A549 (cell line): ENCODE data around the gene STEAP1B. TPM values are rescaled to one million over a fixed set of nuclear protein-coding genes. Genes with fewer than 3 reads are reported as not detected.

Experiments used
- ATAC-seq, 2 experiments: fragments of 200-7000 bp in 1 of 2; fragments of >200 bp in 1 of 2; cut with Nextera tagmentation in 1 of 2; cut with Tn5 transposase in 1 of 2; 3 replicates each; pipeline versions ENCODE4 v1.8.0 to v1.9.1; 2018 to 2020; ENCODE audit warnings: mild to moderate bottlenecking in 1 of 2, moderate library complexity in 1 of 2
- CTCF ChIA-PET: fragments of 300-600 bp; sonication (Branson Sonifier 250); formaldehyde crosslinking; extraction: SDS; loops from one replicate; lab custom pipeline; 2021; ENCODE audit warnings: antibody characterized with exemption, inconsistent platforms; lab: Yijun Ruan, JAX
- POLR2A ChIA-PET: fragments of 350-600 bp; formaldehyde crosslinking; extraction: SDS; loops from one replicate; lab custom pipeline; 2021; ENCODE audit warnings: antibody characterized with exemption, inconsistent platforms; lab: Yijun Ruan, JAX
- DNase-seq, 2 experiments: peaks; one replicate each; pipeline versions ENCODE4 v3.0.0 to v3.0.0-alpha.2; 2011 to 2016; ENCODE audit warnings: low read depth in 1 of 2, low spot score in 1 of 2
- FAIRE-seq: peaks from 2 replicates; lab custom pipeline; 2011; peaks lifted over from hg19 to GRCh38; lab: Jason Lieb, UNC
- H3K27ac ChIP-seq, 2 experiments: fragments of >200 bp; sonication (Bioruptor Twin); formaldehyde crosslinking; 3 replicates each; pipeline ENCODE4 v1.5.1; 2016 to 2017
- H3K4me1 ChIP-seq: fragments of >200 bp; sonication (Bioruptor Twin); formaldehyde crosslinking; 3 replicates; pipeline ENCODE4 v1.6.1; 2016
- H3K4me2 ChIP-seq: fragments of >200 bp; sonication (Bioruptor Twin); formaldehyde crosslinking; 3 replicates; pipeline ENCODE4 v1.6.1; 2016
- H3K4me3 ChIP-seq: fragments of >200 bp; sonication (Bioruptor Twin); formaldehyde crosslinking; 3 replicates; pipeline ENCODE4 v1.5.1; 2016
- H3K9me3 ChIP-seq: fragments of >200 bp; sonication (Bioruptor Twin); formaldehyde crosslinking; 3 replicates; pipeline ENCODE4 v1.6.1; 2016
- CBX2 ChIP-seq: fragments of 200-600 bp; sonication (generic); IDR thresholded peaks from 2 replicates; pipeline ENCODE4 v1.6.1; 2016; ENCODE audit warnings: low read depth, mild to moderate bottlenecking, borderline replicate concordance
- CBX8 ChIP-seq: fragments of 200-600 bp; sonication (generic); IDR thresholded peaks from 2 replicates; pipeline ENCODE4 v1.6.1; 2016
- CEBPB ChIP-seq, 2 experiments: fragments of >200 bp in 1 of 2; sonication (Bioruptor Twin) in 1 of 2; formaldehyde crosslinking in 1 of 2; IDR thresholded peaks; 2 replicates each; pipeline ENCODE4 v1.6.1; 2012 to 2016
- E2F6 ChIP-seq: IDR thresholded peaks from 2 replicates; pipeline ENCODE4 v1.6.1; 2012; ENCODE audit warnings: low read depth, borderline replicate concordance
- EHF ChIP-seq: fragments of 250-450 bp; sonication (Bioruptor Pico); IDR thresholded peaks from 2 replicates; pipeline ENCODE4 v1.5.0; 2020; ENCODE audit warnings: mild to moderate bottlenecking
- EHMT2 ChIP-seq: fragments of 200-600 bp; sonication (generic); IDR thresholded peaks from 2 replicates; pipeline ENCODE4 v1.6.1; 2016; ENCODE audit warnings: antibody characterized with exemption, low read depth, mild to moderate bottlenecking, moderate library complexity
- ESRRA ChIP-seq: fragments of 150-350 bp; IDR thresholded peaks from 2 replicates; pipeline ENCODE4 v1.6.1; 2014; ENCODE audit warnings: mild to moderate bottlenecking, low read length, borderline replicate concordance
- FOSB ChIP-seq: fragments of 250-450 bp; sonication (Bioruptor Pico); IDR thresholded peaks from 2 replicates; pipeline ENCODE4 v1.5.0; 2020; ENCODE audit warnings: mild to moderate bottlenecking, moderate library complexity
- FOSL2 ChIP-seq, 2 experiments: fragments of 450-650 bp in 1 of 2; fragments of >200 bp in 1 of 2; sonication (Bioruptor Twin) in 1 of 2; formaldehyde crosslinking; IDR thresholded peaks; 2 replicates each; pipeline versions ENCODE4 v1.5.0 to v1.6.1; 2016 to 2020; ENCODE audit warnings: mild to moderate bottlenecking in 1 of 2, moderate library complexity in 1 of 2
- FOXS1 ChIP-seq: fragments of 250-450 bp; sonication (Bioruptor Pico); IDR thresholded peaks from 2 replicates; pipeline ENCODE4 v1.5.0; 2020; ENCODE audit warnings: mild to moderate bottlenecking, moderate library complexity
- GATA3 ChIP-seq: IDR thresholded peaks from 2 replicates; pipeline ENCODE4 v1.6.1; 2012; ENCODE audit warnings: borderline replicate concordance
- HEYL ChIP-seq: fragments of 250-450 bp; sonication (Bioruptor Pico); IDR thresholded peaks from 2 replicates; pipeline ENCODE4 v1.8.0; 2021; ENCODE audit warnings: mild to moderate bottlenecking, moderate library complexity
- HOXA7 ChIP-seq: fragments of 250-450 bp; sonication (Bioruptor Pico); IDR thresholded peaks from 2 replicates; pipeline ENCODE4 v1.5.0; 2020; ENCODE audit warnings: mild to moderate bottlenecking, moderate library complexity
- HOXB13 ChIP-seq: fragments of 250-450 bp; sonication (Bioruptor Pico); IDR thresholded peaks from 2 replicates; pipeline ENCODE4 v1.5.0; 2020; ENCODE audit warnings: low read depth, mild to moderate bottlenecking, moderate library complexity
- POLR2A ChIP-seq: IDR thresholded peaks from 2 replicates; pipeline ENCODE4 v1.6.1; 2012; ENCODE audit warnings: mild to moderate bottlenecking, low read length
- RFX5 ChIP-seq: fragments of 450-650 bp; IDR thresholded peaks from 2 replicates; pipeline ENCODE4 v1.7.1; 2014; ENCODE audit warnings: antibody characterized with exemption, mild to moderate bottlenecking, moderate library complexity
- SMC3 ChIP-seq: fragments of >200 bp; sonication (Bioruptor Twin); formaldehyde crosslinking; IDR thresholded peaks from 3 replicates; pipeline ENCODE4 v1.6.1; 2018; ENCODE audit warnings: inconsistent platforms
- USF2 ChIP-seq: fragments of 450-650 bp; IDR thresholded peaks from 2 replicates; pipeline ENCODE4 v1.6.1; 2014; ENCODE audit warnings: antibody characterized with exemption
- ZC3H11A ChIP-seq: fragments of 450-650 bp; IDR thresholded peaks from 2 replicates; pipeline ENCODE4 v1.6.1; 2014; ENCODE audit warnings: antibody characterized with exemption, mild to moderate bottlenecking
- WGBS: methylation state at CpG from one replicate; pipeline ENCODE4 v1.1.6; 2017; ENCODE audit errors: missing lambda C conversion rate; 5-methylcytosine and 5-hydroxymethylcytosine counted together
- polyA plus RNA-seq, 4 experiments: library from polyadenylated mRNA; depleted of rRNA in 3 of 4; stranded (reverse); fragments of >200 nt; fragmentation: RNase III in 1 of 4; extraction: RNeasy Plus Mini Kit Qiagen cat#74134 plus additional on column Dnase treatment in 1 of 4; gene quantifications; 2 replicates in 3 of 4; 3 replicates in 1 of 4; pipeline ENCODE4 v1.2.3, GENCODE V29; 2011 to 2017
- TF ChIP-seq, protein P1 (sequence below): fragments of >200 bp; sonication (Bioruptor Twin); formaldehyde crosslinking; IDR thresholded peaks from 3 replicates; pipeline ENCODE4 v1.6.1; 2016
- TF ChIP-seq, protein P2 (sequence below): fragments of 200-600 bp; sonication (generic); IDR thresholded peaks from 2 replicates; pipeline ENCODE4 v1.6.1; 2016; ENCODE audit warnings: antibody characterized with exemption, mild to moderate bottlenecking, moderate library complexity

The STEAP1B gene
- polyA plus RNA-seq, 2 of the 4 experiments (the other 2 are of a cell fraction) = 0.08 to 0.22 TPM

DNA sequence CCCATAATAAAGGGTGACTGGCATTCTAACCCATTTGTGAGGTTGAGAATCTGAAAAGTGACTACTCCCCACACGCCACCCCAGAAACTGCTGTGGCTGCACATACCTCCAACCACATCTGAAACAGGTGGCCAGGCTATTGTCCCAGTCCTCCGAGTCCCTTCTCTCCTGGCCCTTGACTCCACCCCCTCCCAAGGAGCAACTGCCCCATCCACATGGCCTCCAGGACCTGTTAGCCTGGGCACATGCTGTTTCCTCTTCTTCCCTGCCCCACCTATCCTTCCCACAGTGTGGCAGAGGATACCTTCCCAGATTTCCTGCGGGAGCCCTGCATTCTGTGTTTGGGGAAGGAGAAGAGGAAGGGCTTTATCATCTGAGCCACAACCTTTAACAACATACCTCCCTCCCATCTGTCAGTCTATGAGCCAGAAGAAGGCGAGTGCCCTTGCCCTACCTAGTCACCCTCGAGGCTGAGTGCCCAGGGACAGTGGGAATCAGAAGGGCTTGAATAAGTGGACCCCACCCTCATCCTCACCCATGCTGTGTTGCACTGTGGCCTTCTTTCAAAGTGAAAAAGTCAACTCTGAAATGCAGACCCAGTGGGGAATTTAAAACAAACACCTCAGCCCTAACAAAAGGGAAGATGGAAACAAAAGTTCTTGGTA, 11.9 kb downstream of the STEAP1B start:
- POLR2A ChIA-PET = no interaction called here
- TF ChIP-seq SMC3 (no peak), E2F6 (no peak), RFX5 (no peak), FOXS1 (CRISPR knock-in tag) (no peak), CEBPB (IDR thresholded peaks at IDR 0.05) (no peak), FOSB (CRISPR knock-in tag) (no peak), HOXA7 (no peak)
- TF ChIP-seq, protein P1, sequence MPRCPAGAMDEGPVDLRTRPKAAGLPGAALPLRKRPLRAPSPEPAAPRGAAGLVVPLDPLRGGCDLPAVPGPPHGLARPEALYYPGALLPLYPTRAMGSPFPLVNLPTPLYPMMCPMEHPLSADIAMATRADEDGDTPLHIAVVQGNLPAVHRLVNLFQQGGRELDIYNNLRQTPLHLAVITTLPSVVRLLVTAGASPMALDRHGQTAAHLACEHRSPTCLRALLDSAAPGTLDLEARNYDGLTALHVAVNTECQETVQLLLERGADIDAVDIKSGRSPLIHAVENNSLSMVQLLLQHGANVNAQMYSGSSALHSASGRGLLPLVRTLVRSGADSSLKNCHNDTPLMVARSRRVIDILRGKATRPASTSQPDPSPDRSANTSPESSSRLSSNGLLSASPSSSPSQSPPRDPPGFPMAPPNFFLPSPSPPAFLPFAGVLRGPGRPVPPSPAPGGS = no peak
- Histone ChIP-seq H3K4me2 (no peak overlapping the region), H3K4me3 (no peak overlapping the region), H3K27ac (no peak overlapping the region), H3K9me3 (no peaks in the 10 kb centered on the region), H3K4me1 (no peaks in the 10 kb centered on the region)
- no peak for FAIRE-seq
- 35% methylated on average over 5 of the region's 5 CpGs for WGBS
- no peak for ATAC-seq
- no peak for DNase-seq
- CTCF ChIA-PET = interaction anchor here (2.4 to 7.9 kb wide), 2 partner anchors 378 to 385 kb away, joined by 8 to 82 read pairs; no protein-coding TSS in a partner anchor

GRCh38 chr7:22486597-22486996, 13.4 kb downstream of the STEAP1B start:
- Histone ChIP-seq H3K4me3 (no peak overlapping the region), H3K27ac (no peak overlapping the region), H3K9me3 (no peaks in the 10 kb centered on the region), H3K4me2 (no peak overlapping the region), H3K4me1 (no peaks in the 10 kb centered on the region)
- CTCF ChIA-PET = interaction anchor here (1.3 to 7.9 kb wide), 5 partner anchors 15 to 404 kb away, joined by 4 to 82 read pairs (median 6); no protein-coding TSS in a partner anchor
- no peak for TF ChIP-seq CBX8
- no peak for TF ChIP-seq GATA3
- no peak for TF ChIP-seq ESRRA
- TF ChIP-seq FOSB (CRISPR knock-in tag) = no peak
- TF ChIP-seq HEYL (CRISPR knock-in tag) = no peak
- no peak for TF ChIP-seq USF2
- no peak for TF ChIP-seq ZC3H11A
- no peak for TF ChIP-seq POLR2A
- TF ChIP-seq EHF (CRISPR knock-in tag) = no peak
- TF ChIP-seq, protein P2, sequence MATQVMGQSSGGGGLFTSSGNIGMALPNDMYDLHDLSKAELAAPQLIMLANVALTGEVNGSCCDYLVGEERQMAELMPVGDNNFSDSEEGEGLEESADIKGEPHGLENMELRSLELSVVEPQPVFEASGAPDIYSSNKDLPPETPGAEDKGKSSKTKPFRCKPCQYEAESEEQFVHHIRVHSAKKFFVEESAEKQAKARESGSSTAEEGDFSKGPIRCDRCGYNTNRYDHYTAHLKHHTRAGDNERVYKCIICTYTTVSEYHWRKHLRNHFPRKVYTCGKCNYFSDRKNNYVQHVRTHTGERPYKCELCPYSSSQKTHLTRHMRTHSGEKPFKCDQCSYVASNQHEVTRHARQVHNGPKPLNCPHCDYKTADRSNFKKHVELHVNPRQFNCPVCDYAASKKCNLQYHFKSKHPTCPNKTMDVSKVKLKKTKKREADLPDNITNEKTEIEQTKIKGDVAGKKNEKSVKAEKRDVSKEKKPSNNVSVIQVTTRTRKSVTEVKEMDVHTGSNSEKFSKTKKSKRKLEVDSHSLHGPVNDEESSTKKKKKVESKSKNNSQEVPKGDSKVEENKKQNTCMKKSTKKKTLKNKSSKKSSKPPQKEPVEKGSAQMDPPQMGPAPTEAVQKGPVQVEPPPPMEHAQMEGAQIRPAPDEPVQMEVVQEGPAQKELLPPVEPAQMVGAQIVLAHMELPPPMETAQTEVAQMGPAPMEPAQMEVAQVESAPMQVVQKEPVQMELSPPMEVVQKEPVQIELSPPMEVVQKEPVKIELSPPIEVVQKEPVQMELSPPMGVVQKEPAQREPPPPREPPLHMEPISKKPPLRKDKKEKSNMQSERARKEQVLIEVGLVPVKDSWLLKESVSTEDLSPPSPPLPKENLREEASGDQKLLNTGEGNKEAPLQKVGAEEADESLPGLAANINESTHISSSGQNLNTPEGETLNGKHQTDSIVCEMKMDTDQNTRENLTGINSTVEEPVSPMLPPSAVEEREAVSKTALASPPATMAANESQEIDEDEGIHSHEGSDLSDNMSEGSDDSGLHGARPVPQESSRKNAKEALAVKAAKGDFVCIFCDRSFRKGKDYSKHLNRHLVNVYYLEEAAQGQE = no peak
- POLR2A ChIA-PET = no interaction called here
- WGBS = 38% methylated on average over 2 of the region's 2 CpGs
- no peak for FAIRE-seq
- no peak for DNase-seq
- no peak for ATAC-seq

DNA sequence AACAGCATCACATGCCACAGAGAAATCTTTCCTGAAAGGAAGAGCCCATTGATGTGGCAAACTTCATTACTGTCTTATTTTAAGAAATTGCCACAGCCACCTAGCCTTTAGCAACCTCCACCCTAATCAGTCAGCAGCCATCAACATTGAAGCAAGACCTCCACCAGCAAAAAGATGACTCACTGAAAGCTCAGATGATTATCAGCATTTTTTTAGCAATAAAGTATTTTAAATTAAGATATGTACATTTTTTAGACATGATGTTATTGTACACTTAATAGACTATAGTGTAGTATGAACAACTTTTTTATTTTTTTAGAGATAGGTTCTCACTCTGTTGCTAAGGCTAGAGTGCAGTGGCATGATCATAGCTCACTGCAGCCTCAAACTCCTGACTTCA, 14.8 kb downstream of the STEAP1B start:
- TF ChIP-seq GATA3 = no peak
- no peak for TF ChIP-seq FOSL2 (IDR thresholded peaks at IDR 0.05)
- TF ChIP-seq FOSL2 (CRISPR knock-in tag; IDR thresholded peaks at IDR 0.05) = no peak
- no peak for TF ChIP-seq HOXA7
- no peak for TF ChIP-seq EHMT2
- no peak for TF ChIP-seq CBX2
- no peak for TF ChIP-seq HOXB13 (CRISPR knock-in tag)
- TF ChIP-seq, all 56 proteins: peak for 0
- Histone ChIP-seq H3K9me3 (no peaks in the 10 kb centered on the region), H3K4me1 (no peaks in the 10 kb centered on the region), H3K4me2 (no peak overlapping the region), H3K4me3 (no peak overlapping the region), H3K27ac (no peak overlapping the region)
- FAIRE-seq (no peak), ATAC-seq (no peak), DNase-seq (no peak)
- ChIA-PET POLR2A (no interaction called here), CTCF (interaction anchor here (1.1 to 7.9 kb wide), 5 partner anchors 33 to 402 kb away, joined by 3 to 82 read pairs (median 6); no protein-coding TSS in a partner anchor)
